GM12878 (cell line): ENCODE data around the gene UQCRQ.

ENCODE experiments used
- CBFB ChIP-seq: IDR thresholded peaks from 2 replicates; pipeline ENCODE4 v1.6.1; 2016; ENCODE audit warnings: antibody characterized with exemption, low read depth
- E2F4 ChIP-seq: IDR thresholded peaks from 2 replicates; pipeline ENCODE4 v1.6.1; 2012; ENCODE audit warnings: low read depth, low read length, improper control_type of control experiment
- EP300 ChIP-seq, 2 experiments: fragments of 150-350 bp in 1 of 2; IDR thresholded peaks; 2 replicates each; pipeline ENCODE4 v1.6.1; 2011 to 2012; ENCODE audit warnings: low read depth in 2 of 2, low read length in 2 of 2, borderline replicate concordance in 1 of 2, improper control_type of control experiment in 1 of 2, inconsistent platforms in 1 of 2; ENCODE audit not compliant: control insufficient read depth in 1 of 2
- HDAC2 ChIP-seq: fragments of 200-600 bp; sonication (generic); IDR thresholded peaks from 2 replicates; pipeline ENCODE4 v1.6.1; 2017
- NBN ChIP-seq: fragments of 450-650 bp; IDR thresholded peaks from 2 replicates; pipeline ENCODE4 v1.6.1; 2016
- POLR2A ChIP-seq: IDR thresholded peaks from 2 replicates; pipeline ENCODE4 v1.6.1; 2011; ENCODE audit warnings: low read depth, mild to moderate bottlenecking, low read length
- RFX5 ChIP-seq: IDR thresholded peaks from 2 replicates; pipeline ENCODE4 v1.6.1; 2011; ENCODE audit warnings: low read depth, low read length, improper control_type of control experiment
- YY1 ChIP-seq: IDR thresholded peaks from 2 replicates; pipeline ENCODE4 v1.6.1; 2011; ENCODE audit warnings: low read depth, mild to moderate bottlenecking, low read length
- ZZZ3 ChIP-seq: IDR thresholded peaks from 2 replicates; pipeline ENCODE4 v1.6.1; 2011; ENCODE audit warnings: low read depth; ENCODE audit not compliant: control insufficient read depth, insufficient read length
- TF ChIP-seq, protein P1 (sequence below), 3 experiments: IDR thresholded peaks in 2 of 3; conservative IDR thresholded peaks in 1 of 3; 2 replicates each; pipeline ENCODE4 v1.5.1; 2011; ENCODE audit warnings: low read depth in 3 of 3, low read length in 3 of 3, mild to moderate bottlenecking in 3 of 3, control low read depth in 2 of 3, moderate library complexity in 2 of 3, inconsistent platforms in 1 of 3, mixed read lengths in 1 of 3; ENCODE audit not compliant: control insufficient read depth in 2 of 3, insufficient read depth in 1 of 3; ENCODE audit errors: extremely low read depth in 1 of 3
- TF ChIP-seq, protein P2 (sequence below): IDR thresholded peaks from 2 replicates; pipeline ENCODE4 v1.6.1; 2011; ENCODE audit warnings: low read depth, low read length, improper control_type of control experiment, borderline replicate concordance

DNA sequence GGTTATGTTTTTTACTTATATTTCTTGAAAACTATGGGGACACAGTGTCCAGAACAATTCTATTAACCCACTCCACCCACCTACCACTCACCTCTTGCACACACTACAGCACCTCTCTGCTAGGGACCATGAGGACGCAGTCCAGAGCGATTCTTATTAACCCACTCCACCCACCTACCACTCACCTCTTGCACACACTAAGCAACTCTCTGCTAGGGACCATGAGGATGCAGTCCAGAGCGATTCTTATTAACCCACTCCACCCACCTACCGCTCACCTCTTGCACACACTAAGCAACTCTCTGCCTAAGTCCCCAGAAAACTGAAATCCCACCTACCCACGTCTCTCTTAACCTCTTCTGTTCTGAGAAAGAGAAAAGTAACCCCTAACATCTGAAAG lies 33.8 kb upstream of the UQCRQ start:
- TF ChIP-seq, protein P1, sequence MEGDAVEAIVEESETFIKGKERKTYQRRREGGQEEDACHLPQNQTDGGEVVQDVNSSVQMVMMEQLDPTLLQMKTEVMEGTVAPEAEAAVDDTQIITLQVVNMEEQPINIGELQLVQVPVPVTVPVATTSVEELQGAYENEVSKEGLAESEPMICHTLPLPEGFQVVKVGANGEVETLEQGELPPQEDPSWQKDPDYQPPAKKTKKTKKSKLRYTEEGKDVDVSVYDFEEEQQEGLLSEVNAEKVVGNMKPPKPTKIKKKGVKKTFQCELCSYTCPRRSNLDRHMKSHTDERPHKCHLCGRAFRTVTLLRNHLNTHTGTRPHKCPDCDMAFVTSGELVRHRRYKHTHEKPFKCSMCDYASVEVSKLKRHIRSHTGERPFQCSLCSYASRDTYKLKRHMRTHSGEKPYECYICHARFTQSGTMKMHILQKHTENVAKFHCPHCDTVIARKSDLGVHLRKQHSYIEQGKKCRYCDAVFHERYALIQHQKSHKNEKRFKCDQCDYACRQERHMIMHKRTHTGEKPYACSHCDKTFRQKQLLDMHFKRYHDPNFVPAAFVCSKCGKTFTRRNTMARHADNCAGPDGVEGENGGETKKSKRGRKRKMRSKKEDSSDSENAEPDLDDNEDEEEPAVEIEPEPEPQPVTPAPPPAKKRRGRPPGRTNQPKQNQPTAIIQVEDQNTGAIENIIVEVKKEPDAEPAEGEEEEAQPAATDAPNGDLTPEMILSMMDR (IDR thresholded peaks at IDR 0.05 in 2 of 3, conservative IDR thresholded peaks at IDR 0.05 in 1 of 3; ENCODE audit: control insufficient read depth in 2 of 3, extremely low read depth in 1 of 3, insufficient read depth in 1 of 3, low read depth in 3 of 3, low read length in 3 of 3) = no peak
- TF ChIP-seq YY1 (no peak), EP300 (IDR thresholded peaks at IDR 0.05; ENCODE audit: borderline replicate concordance in 1 of 2, control insufficient read depth in 1 of 2, low read depth in 2 of 2, low read length in 2 of 2) (no peak), NBN (no peak), HDAC2 (no peak), E2F4 (no peak), RFX5 (no peak), ZZZ3 (no peak), POLR2A (no peak), CBFB (no peak)
- TF ChIP-seq, protein P2, sequence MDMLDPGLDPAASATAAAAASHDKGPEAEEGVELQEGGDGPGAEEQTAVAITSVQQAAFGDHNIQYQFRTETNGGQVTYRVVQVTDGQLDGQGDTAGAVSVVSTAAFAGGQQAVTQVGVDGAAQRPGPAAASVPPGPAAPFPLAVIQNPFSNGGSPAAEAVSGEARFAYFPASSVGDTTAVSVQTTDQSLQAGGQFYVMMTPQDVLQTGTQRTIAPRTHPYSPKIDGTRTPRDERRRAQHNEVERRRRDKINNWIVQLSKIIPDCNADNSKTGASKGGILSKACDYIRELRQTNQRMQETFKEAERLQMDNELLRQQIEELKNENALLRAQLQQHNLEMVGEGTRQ = no peak
